Dermis microvascular lymphatic vessel endothelial cell (primary cell): ENCODE measurements around the gene TMEM151A. TPM values are rescaled to one million over a fixed set of nuclear protein-coding genes. Genes with fewer than 3 reads are reported as not detected.
"Not testable (repeated sequence)": the region's sequence is repeated elsewhere in the genome, so short reads cannot be mapped to it uniquely, and the experiment has no call there.

ENCODE experiments used
- DNase-seq, 2 donors: peaks; one replicate each; pipeline versions ENCODE4 v3.0.0 to v3.0.0-alpha.2; 2010; ENCODE audit warnings: low read depth in 2 of 2
- total RNA-seq: library from RNA; depleted of rRNA; stranded (reverse); fragments of >200 nt; gene quantifications from 2 replicates; pipeline ENCODE4 v1.2.1, GENCODE V29; 2014

Gene TMEM151A
- total RNA-seq, 1 donor from 2014 or later: not detected

GRCh38 chr11:66309475-66309874, 17.8 kb downstream of the TMEM151A start:
- DNase-seq: no peak

- DNase-seq: no peak
Observed at GRCh38 chr11:66310324-66310723, 18.6 kb downstream of the TMEM151A start.

- not testable (repeated sequence) for DNase-seq
Observed at GRCh38 chr11:66310803-66311440, 19.2 kb downstream of the TMEM151A start.

- no peak for DNase-seq
Observed at GRCh38 chr11:66311470-66311964, 19.8 kb downstream of the TMEM151A start.

GRCh38 chr11:66311965-66312548, 20.4 kb downstream of the TMEM151A start:
- peak; percentile 83 to 92 for DNase-seq

GRCh38 chr11:66312549-66313320, 21.0 kb downstream of the TMEM151A start:
- DNase-seq: peak; percentile 87 to 97

- DNase-seq: no peak
Observed at GRCh38 chr11:66313321-66314185, 21.9 kb downstream of the TMEM151A start.

GRCh38 chr11:66314186-66314501, 22.4 kb downstream of the TMEM151A start:
- DNase-seq: no peak

GRCh38 chr11:66314561-66315497, 23.1 kb downstream of the TMEM151A start:
- no peak for DNase-seq

GRCh38 chr11:66315498-66315885, 23.8 kb downstream of the TMEM151A start:
- no peak for DNase-seq

GRCh38 chr11:66315921-66316811, 24.5 kb downstream of the TMEM151A start:
- DNase-seq: no peak

GRCh38 chr11:66316849-66317251, 25.2 kb downstream of the TMEM151A start, which contains the start of gene CD248:
Gene CD248 (minus strand): TSS chr11:66317044. CDS start chr11:66317027, 17 bp downstream.
- DNase-seq: peak in 1 of 2 donors; percentile 36

- DNase-seq: no peak
Observed at GRCh38 chr11:66317322-66317722, 25.6 kb downstream of the TMEM151A start.

- DNase-seq: no peak
Observed at GRCh38 chr11:66317723-66318599, 26.3 kb downstream of the TMEM151A start.

GRCh38 chr11:66318600-66318970, 26.9 kb downstream of the TMEM151A start:
- DNase-seq: no peak

GRCh38 chr11:66320289-66320688, 28.6 kb downstream of the TMEM151A start:
- not testable (repeated sequence) for DNase-seq

GRCh38 chr11:66320748-66321147, 29.1 kb downstream of the TMEM151A start:
- DNase-seq: not testable (repeated sequence)

GRCh38 chr11:66321606-66322005, 29.9 kb downstream of the TMEM151A start:
- DNase-seq: no peak
